Caki2 (cell line): ENCODE results near the gene PKD1L1. TPM values are rescaled to one million over a fixed set of nuclear protein-coding genes. Genes with fewer than 3 reads are reported as not detected.

Source experiments
- DNase-seq: peaks from one replicate; pipeline ENCODE4 v3.0.0-alpha.2; 2015; ENCODE audit warnings: low read depth
- in situ Hi-C: cut with HindIII; loops from 2 replicates; pipeline ENCODE4 v1.10.0; 2016; ENCODE audit warnings: low sequenced_read_pairs, low pct_unique_long_range_greater_than_20kb, mixed read lengths
- total RNA-seq: library from RNA; depleted of rRNA; stranded (reverse); fragments of >200 nt; shearing (Covaris generic); gene quantifications from 2 replicates; pipeline ENCODE4 v1.2.3, GENCODE V29; 2014; ENCODE audit warnings: low replicate concordance

The PKD1L1 gene
- total RNA-seq, 1 experiment from 2014 or later: not detected

GRCh38 chr7:47888371-47889265 is 59.6 kb downstream of the PKD1L1 start:
- DNase-seq: no peak
- in situ Hi-C loops: no loop called here

- in situ Hi-C loops: no loop called here
- DNase-seq: no peak
These were observed 61.1 kb downstream of the PKD1L1 start for GRCh38 chr7:47887016-47887640.

GRCh38 chr7:47885987-47886811 is 62.1 kb downstream of the PKD1L1 start:
- no peak for DNase-seq
- in situ Hi-C loops: no loop called here

- in situ Hi-C loops: no loop called here
- no peak for DNase-seq
These were observed 62.8 kb downstream of the PKD1L1 start for GRCh38 chr7:47885309-47885986.

GRCh38 chr7:47884675-47885074 is 63.6 kb downstream of the PKD1L1 start:
- in situ Hi-C loops: no loop called here
- DNase-seq: no peak

- no peak for DNase-seq
- in situ Hi-C loops: no loop called here
These were observed 65.6 kb downstream of the PKD1L1 start for GRCh38 chr7:47882635-47883034.

- DNase-seq: no peak
- in situ Hi-C loops: no loop called here
These were observed 67.0 kb downstream of the PKD1L1 start for GRCh38 chr7:47881256-47881655.

- no peak for DNase-seq
- in situ Hi-C loops: no loop called here
These were observed 69.6 kb downstream of the PKD1L1 start for GRCh38 chr7:47878662-47879061.

- in situ Hi-C loops: no loop called here
- DNase-seq: no peak
These were observed 70.9 kb downstream of the PKD1L1 start for GRCh38 chr7:47877336-47877735.

GRCh38 chr7:47875998-47876744 is 72.1 kb downstream of the PKD1L1 start:
- DNase-seq: no peak
- in situ Hi-C loops: no loop called here

- DNase-seq: no peak
- in situ Hi-C loops: no loop called here
These were observed 72.9 kb downstream of the PKD1L1 start for GRCh38 chr7:47875406-47875805.

- peak; percentile 17 for DNase-seq
- in situ Hi-C loops: no loop called here
These were observed 74.5 kb downstream of the PKD1L1 start for GRCh38 chr7:47873762-47874161.

GRCh38 chr7:47867286-47867685 is 81.0 kb downstream of the PKD1L1 start:
- in situ Hi-C loops: no loop called here
- no peak for DNase-seq

GRCh38 chr7:47866120-47866519 is 82.1 kb downstream of the PKD1L1 start:
- in situ Hi-C loops: no loop called here

GRCh38 chr7:47852330-47853245 is 95.7 kb downstream of the PKD1L1 start:
- no peak for DNase-seq
- in situ Hi-C loops: no loop called here

More at GRCh38 chr7:47866120-47866519, 82.1 kb downstream of the PKD1L1 start:
- no peak for DNase-seq

- no peak for DNase-seq
- in situ Hi-C loops: no loop called here
These were observed 101.1 kb downstream of the PKD1L1 start for GRCh38 chr7:47847207-47847606.
